OCI-LY7 (cell line): ENCODE data around the gene PHETA2.
"Not testable (repeated sequence)": the region's sequence is repeated elsewhere in the genome, so short reads cannot be mapped to it uniquely, and the experiment has no call there.

Experiments
- CTCF ChIP-seq: fragments of 200-600 bp; sonication (generic); conservative IDR thresholded peaks from 2 replicates; pipeline ENCODE4 v1.5.1; 2014; ENCODE audit warnings: mild to moderate bottlenecking, antibody characterized with exemption, low read length, moderate library complexity, mixed read lengths
- EZH2phosphoT487 ChIP-seq: fragments of 200-600 bp; sonication (generic); IDR thresholded peaks from 2 replicates; pipeline ENCODE4 v1.6.1; 2018; ENCODE audit warnings: low read depth, borderline replicate concordance, mild to moderate bottlenecking, mixed run types, antibody characterized with exemption, low read length, moderate library complexity, mixed read lengths

- not testable (repeated sequence) for TF ChIP-seq CTCF, EZH2phosphoT487
Measured at GRCh38 chr22:42115420-42115830, 41.4 kb downstream of the PHETA2 start.
